Suppressor macrophage treated with lipopolysaccharide for 1 hour (primary cell): Measurements from ENCODE around the gene CEACAM21.

Source experiments
- DNase-seq, 3 donors: peaks; one replicate each; pipeline ENCODE4 v3.0.0-alpha.2; 2020 to 2022

Gene CEACAM21

GRCh38 chr19:41621654-41622053 is 45.7 kb downstream of the CEACAM21 start:
- DNase-seq, result peak; percentile 52 to 61 (median 55)

GRCh38 chr19:41623360-41623759 is 47.4 kb downstream of the CEACAM21 start:
- DNase-seq, result no peak

- no peak for DNase-seq
Measured at GRCh38 chr19:41624515-41624914, 48.5 kb downstream of the CEACAM21 start.

- DNase-seq, result no peak
Measured at GRCh38 chr19:41624937-41625336, 49.0 kb downstream of the CEACAM21 start.

- DNase-seq, result no peak
Measured at GRCh38 chr19:41626278-41626677, 50.3 kb downstream of the CEACAM21 start.

- DNase-seq, result peak; percentile 73 to 80 (median 77)
Measured at GRCh38 chr19:41626877-41627276, 50.9 kb downstream of the CEACAM21 start, which contains the start of gene CEACAM4. Gene CEACAM4 (minus strand): TSS chr19:41627074. CDS start chr19:41626963, 111 bp downstream.

- no peak for DNase-seq
Measured at GRCh38 chr19:41627966-41628675, 52.2 kb downstream of the CEACAM21 start.
